ELR (cell line): ENCODE measurements around the gene CCND2.

Source experiments
- DNase-seq: peaks from one replicate; pipeline ENCODE4 v3.0.0-alpha.2; 2015; ENCODE audit warnings: low read depth

Gene CCND2

DNA sequence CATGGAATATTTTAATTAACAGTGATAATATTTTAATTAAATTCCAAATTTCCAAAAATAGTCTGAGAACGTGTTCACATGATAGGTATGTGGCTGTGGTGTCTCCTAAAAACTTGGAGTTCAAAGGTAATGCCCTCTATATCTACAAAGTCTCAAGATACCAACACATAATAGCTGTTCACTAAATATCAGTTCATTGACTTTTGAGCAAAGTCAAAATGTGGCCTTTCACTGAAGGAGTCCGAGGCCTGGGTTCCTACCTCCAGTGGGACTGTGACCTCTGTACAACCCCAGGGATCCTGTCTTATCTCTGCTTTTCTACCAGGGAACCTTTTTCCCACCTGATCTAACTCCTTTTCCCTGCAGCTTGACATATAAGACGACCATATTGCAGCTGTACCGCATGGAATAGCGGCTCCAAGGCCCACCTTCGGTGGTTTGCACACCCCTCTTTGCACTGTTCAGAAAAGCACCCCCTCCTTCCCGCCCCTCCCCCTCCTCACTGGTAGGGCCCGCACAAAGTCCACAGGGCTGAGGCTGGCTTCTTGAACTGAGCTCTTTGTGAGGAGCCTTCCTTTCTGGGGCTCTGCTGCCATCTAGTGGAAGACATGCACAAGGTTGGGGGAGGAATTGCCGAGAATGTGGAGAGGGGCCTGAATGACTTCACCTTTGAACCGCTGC is 3.1 kb downstream of the CCND2 start:
- DNase-seq, result peak; percentile 83

DNA sequence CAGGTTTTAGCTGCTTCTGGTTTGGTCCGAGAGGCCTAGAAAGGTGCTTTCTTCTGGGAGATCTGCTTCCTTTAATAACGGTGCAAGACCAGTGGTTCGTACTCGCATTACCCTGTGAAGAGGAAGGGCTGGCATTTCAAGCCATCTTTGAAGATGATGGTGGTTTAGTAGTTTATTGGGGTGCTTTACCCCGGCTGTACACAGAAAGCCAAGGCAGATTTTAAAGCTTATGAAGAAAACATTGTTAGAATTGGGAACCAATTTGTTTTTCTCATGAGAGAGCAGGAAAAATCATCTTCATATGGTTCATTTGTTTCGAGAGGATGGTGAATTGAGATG is 3.6 kb downstream of the CCND2 start:
- no peak for DNase-seq

DNA sequence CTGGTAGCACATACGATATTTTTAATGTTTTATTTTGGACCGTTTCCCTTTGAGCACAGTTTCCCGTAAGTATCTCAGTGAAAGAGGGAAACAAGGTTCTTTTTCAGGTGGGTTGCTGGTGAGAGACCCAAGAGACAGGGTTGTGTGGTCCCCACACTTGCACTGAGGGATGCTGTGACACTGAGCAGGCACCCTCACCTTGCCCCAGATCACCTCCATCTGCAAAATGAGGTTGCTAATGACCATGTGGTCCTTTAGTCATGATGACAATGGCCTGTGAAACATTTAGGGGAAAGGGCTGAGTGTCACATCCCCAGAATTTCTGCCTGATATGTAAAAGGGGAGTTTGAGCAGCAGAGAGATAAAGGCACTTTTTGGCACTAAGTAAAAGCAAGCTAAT is 4.3 kb downstream of the CCND2 start:
- DNase-seq, result no peak

DNA sequence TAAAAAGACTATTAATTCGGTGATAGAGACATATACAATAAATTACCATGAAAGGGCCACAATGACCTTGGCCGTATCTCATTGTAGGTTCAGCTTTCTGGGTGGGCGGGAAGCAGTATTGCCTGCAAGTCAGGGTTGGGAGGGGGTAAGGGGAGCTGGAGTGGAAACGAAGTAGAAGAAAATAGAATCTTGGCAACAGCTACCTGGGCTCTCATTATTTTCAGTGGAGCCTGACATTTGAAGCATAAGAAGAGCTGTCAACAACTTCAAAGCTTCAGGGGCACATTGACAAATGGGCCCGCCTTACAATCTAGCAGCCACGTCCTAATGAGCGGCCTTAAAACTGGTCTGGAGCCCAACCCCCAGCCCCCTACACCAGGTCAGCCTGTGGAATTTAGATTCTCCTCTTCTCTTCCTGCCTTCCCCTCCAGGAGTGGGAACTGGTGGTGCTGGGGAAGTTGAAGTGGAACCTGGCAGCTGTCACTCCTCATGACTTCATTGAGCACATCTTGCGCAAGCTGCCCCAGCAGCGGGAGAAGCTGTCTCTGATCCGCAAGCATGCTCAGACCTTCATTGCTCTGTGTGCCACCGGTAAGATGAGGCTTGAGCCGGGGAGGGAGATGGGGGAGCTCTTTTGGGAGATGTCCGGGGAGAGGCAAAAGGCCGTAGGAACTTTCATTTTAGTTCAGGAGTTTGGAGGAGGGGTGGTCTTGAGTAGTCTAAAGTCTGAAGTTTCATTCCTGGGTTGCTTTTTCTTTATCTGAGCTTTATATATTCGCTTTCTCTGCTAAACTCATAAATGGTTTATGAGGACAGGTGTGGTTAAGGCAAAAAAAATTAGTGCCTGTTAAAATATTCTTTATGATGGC is 5.0 kb downstream of the CCND2 start:
- no peak for DNase-seq

DNA sequence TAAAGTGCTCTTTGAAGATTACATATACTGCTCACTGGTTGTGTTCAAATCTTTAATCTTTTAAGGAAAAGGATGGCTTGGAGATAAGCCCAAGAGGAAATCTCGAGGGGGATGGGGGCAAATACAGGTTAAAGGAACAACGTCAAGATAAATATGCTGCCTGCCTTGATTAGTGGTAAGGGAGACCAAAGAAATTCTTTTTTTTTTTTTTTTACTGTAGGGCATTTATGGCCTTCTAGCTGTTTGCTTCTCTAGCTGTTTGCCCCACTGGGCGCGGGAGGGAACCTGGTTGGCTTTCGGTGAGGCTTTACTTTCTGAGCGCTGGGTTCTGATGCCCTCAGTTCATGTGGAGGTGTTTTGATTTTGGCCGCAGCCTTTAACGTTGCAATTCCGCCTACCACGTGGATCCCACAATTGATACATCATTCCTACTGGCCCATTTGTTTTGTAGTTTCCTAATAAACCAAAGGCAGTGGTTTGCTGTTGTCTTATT is 5.7 kb downstream of the CCND2 start:
- DNase-seq, result no peak

DNA sequence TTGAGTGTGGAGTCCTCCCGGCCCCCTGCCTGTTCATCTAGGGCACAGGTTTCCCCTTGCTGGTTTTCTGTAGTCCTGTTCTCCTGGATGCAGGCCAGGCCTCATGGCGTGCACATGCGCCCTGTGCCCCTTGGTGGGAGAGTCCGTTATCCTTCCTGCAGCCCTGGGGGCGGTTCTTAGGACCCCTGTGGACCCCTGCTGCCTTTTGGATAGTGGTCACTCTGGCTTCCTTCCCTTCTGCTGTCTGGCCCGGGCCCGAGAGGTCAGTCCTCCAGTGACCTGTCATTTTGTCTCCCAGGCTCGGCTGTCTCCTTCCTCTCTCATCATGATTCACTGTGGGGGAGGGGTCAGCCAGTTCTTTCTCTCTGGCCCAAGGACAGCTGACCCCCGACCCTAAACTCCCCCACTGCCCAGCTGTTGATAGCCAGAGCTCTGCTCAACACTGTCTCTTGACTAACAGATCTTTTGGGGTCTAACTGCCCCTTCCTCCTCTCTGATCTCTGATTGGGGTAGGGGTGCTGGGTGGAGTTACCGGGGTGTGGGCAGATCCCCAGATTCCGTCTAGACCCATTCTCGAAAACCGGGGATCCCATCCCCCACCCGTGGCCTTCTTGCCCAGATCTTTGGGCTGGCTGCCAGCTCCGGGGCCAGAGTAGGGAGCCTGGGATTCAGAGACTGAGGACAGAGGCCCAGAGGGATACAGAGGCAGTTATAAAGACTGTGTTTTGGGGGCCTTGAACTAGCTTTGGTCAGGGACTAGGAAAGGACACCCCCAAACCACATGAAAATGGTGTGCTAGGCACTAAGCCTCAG is 7.0 kb downstream of the CCND2 start:
- no peak for DNase-seq

DNA sequence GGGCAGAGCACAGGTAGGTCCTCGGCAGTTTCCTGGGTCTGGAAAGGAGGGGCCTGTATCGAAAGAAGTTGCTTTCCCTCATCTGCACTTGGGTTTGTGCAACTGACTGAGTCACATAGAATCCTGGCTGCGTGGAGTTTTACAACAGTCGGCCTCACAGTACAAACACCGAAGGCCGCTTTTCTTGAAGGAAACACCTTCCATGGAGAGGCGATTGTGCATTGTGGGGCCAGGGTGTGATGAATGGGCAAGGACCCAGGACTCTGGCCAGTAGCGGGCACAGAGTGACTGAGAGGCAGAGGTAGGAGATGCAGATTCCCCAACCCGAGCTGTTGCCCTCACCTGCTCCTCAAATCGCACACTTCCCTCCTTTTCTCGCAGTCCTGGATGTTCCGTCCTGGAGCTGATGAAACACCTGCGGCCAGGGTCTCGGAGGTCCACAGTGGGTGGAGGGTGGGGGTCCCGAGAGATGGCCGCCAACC is 7.7 kb downstream of the CCND2 start:
- no peak for DNase-seq

DNA sequence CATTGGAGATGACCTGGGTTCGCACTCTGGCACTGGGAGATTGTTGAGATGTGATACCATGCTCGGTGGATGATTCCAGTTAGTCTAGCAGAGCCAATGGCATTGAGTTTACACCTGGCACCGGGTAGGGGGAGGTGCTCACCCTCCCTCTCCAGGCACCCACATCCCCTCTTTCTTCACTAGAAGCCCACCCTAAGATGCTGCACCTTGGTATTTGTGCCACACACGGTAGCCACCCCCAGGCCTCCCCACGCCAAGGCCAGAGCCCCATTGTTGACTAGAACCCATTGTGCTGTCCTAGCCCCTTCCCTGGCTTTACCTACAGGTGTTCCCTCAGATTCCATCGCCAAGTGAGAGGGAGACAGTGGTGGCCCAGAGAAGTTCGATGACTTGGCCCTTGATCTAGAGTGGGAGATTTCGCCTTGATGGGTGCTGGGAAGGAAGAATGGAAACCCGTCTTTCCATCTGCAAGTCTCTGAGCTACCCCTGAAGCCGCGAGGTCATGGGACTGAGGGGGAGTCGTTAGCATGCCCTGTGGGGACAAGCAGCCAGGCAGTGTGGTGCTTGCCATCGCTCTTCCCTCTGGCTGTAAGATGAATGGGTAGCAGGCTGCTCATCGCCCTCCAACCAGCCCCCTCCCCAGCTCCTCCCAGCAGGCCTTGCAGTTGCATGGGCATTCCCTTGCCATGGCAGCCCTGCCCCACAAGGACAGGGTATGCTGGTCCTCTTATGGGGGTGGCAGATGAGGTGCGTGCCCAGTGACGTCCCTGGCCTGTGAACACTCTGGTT is 8.7 kb downstream of the CCND2 start:
- DNase-seq, result no peak

DNA sequence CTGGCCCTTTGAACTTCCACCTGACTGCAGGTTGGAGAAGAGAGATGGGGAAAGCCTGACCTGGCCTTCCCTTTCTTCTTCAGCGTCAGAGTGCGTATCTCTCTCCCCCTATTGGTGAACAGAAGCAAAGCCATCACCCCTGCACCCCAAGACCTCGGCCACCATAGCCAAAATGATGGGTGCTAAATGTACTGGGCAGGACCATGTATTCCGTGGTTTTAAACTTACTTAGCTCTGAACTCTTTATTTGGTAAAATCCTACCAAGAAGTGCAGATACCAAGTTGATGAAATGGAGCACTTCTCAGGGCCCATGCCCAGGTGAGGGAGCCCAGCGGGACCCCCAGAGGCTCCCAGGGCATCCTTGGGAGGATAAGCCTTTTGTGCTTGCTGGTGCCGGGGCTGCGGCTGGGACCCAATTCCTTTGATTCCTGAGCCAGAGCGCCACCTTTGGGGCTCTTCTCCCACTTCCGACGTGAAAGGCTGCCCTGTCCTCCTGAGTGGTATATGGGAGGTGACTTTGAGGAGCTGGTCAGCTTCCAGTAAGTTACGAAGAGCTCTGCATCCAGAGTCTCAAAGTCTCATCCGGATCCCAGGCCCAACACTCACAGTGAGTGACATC is 9.4 kb downstream of the CCND2 start:
- no peak for DNase-seq

DNA sequence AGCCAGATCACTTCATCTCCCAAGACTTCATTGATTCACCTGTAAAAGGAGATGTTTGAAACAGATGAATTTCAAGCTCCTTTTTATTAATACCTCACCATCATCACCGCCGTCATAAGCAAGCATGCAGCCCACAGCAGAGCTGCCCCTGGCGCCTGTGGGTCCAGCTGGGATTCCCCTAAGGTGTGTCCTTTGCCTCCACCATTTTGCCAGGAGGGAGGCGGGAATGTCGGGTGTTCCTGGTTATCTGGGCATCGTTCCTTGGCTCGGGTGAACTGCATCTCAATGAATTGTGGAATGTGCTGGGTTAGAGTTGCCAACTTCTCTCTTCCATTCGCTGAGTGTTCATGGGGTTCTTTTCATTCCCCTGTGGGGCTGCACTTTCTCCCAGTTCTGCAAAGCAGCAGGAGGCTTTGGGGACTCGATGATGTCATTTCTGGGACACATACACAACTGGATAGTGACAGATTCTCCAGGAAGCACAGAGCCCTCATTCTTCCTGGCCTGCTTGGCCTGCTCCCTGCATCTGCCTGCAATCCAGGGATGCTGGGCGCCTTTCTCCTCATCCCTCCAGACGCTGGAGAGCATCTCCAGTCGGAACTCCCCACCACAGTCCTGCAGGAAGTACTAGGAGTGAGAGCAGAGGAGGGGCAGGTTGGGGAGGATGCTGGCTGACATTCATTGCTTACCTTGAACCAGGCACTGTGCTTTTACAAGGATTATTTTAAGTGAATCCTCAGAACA is 10.1 kb downstream of the CCND2 start:
- no peak for DNase-seq

DNA sequence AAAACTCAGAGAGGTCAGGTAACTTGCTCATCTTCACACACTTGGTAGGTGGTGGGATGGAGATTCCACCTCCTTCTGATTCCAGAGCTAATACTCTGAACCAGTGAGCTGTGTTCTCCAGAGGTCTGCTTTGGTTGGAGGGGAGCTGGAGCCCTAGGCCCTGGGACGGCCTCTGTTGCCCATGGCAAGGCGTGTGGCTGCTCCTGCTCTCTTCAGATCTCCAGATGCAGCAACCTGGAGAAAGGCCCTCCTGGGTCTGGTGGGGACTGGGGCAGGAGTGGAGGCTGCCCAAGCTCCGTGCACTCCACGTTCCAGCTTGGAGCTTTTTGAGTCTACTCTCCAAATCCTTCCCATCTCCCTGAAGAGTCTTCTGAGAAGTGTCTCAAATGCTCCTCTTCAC is 10.7 kb downstream of the CCND2 start:
- DNase-seq, result no peak

DNA sequence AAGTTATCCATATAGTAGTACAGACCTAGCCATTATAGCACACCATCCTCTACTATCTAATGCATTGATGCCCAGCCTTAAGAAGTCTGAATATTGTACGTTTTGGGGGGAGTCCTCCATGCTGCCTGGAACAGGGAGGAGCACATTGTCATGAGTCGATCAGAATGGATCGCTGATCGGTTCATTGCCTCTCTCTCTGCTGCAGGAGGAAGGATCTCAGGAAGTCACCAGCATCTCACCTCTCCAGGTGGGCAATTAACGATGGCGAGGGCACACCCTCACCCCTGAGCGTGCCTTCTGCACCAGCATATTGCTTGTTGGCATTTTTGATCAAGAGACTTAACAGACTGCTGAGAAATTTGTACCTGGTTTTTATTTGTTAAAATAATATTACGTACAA is 11.5 kb downstream of the CCND2 start:
- DNase-seq, result no peak

DNA sequence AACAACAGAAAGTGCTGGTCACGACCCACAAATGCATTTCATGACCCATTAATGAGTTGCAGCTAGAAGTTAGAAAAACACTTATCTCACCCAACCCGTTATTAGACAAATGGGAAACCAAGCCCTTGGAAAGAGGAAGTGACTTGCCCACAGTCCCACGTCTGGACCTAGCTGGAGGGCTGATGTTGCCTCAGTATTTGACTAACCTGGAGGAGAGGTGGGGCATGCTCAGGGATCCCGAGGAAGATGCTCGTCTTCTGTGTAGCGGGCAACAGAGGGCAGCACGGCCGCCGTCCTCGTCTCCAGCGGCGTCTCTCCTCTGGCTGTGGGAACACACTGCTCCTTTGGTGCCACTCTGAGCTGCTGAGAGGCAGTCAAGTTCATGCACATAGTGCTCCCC is 12.7 kb downstream of the CCND2 start:
- no peak for DNase-seq

DNA sequence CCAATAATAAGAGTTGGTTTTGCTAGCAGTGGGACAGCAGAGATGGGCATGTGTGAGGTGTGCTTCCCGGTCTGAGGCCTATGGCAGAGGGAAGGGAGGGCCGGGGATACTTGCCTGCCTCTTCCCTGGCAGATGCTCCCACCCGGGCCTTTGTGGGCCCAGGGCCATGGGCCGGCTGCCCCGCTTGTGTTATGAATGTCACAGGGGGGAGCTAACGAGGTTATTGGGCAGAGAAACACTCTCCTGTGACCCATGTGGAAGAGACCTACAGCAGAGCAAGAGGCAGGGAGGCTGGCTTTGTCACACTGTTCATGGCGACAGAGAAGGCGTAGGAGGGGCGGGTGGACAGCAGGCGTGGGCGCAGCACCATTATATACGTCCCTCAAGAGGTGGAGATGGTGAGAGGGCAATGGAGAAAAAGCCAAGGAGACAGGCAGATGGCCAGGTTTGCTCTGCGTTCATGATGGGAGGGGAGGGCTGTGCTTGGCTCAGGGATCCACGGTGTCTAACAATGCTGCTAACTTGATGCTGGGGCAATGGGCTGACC is 13.3 kb downstream of the CCND2 start:
- DNase-seq, result no peak

DNA sequence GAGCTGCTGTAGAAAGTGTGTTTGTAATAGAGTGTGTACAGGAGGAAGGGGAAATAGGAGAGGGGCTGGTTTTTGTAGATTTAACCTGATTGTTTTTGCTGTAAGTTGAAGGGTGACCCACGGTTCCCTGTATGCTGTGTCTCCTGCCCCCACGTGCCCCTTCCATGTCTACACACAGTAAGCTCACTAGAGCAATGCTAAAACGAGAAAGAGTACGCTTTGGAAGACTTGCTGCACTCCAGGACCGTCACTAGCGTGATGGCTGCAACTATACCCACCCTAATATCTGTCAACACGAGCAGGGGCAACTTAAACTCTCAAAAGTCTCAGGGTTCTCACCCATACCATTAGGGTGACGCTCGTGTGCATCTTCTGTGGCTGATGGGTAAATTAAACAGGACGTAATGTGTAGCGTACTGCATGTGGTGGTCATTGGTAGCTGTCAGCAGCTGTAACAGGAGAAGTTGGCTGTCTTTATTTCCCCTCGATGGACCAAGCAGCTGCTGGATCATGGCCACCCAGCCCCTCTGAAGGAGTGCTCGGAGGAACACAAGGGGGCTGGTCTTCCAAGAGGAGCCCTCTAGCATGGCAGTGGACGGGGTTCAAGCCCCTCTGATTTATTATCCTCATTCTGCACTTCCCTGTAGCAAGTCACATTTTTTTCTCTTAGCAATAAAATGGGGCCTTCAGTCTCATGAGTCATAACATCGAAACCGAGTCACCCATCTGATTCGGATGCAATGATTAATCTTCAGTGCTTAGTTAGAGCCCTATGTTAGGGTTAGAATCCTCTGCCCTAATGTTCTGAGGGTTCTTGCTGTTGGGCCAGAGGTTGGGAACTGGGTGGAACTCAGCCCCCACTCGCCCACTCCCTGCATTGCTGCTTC is 14.0 kb downstream of the CCND2 start:
- DNase-seq, result peak; percentile 61

DNA sequence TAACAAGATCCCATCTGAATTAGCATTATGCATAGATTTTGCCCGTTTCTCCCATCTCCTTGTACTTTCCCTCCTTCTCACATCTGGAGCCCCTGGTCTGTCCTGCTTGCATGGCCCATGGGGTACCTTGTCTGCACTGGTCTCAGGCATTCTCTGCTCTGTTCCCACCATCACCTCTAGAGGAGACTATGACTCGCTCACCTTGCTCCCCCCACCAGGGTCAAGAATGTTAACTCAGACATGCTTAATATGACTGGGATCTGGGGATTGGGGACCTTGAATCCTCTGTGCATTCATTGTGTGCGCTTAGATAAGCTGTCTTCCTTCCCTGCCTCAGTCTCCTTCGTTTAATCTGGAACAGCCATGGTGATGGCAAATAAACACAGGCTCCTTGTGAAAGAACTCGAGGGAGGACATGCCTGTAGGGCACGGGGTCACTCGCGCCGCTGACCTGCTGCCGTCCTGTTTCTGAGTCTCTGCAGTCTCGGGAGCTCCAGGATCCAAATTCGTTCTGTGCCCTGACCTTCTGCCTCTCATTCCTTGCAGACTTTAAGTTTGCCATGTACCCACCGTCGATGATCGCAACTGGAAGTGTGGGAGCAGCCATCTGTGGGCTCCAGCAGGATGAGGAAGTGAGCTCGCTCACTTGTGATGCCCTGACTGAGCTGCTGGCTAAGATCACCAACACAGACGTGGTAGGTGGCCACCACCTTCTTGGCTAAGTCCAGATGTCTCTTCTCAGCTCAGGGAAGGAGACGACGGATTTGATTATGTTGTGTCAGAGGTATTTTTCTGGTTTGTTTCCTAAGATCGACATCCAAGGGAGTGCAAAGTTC is 15.0 kb downstream of the CCND2 start:
- DNase-seq, result no peak

DNA sequence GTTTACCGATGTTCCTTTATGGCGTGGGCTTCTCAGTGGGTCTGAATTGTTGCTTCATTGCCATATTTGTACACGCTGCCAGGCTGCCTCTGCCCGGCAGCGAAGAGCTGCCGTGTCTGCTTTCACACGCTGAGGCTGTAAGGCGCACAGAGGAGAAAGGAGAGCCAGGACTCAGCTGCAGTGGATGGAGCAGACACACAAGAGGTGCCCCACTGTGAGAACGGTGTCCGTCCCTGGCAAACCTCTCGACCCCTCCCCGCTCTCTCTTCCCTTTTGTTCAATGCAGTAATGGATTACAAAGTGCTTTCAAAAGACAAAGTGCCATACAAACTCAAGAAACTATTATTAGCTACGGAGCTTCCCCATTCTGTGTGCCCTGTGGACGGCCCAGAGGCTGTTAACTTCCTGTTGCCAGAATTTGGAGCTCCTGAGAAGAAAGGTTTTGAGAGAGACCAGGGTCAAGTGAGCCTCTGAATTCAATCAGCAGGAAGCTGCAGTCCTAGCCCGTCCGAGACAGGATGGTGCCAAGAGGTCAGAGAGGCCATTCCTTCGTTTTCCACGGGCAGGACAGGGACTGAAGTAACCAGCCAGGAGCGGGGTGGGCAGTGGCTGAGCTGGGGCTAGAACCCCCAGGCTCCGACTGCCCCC is 15.8 kb downstream of the CCND2 start:
- DNase-seq, result no peak
